Measurements from ENCODE around the gene PROSER3.

The PROSER3 gene

DNA sequence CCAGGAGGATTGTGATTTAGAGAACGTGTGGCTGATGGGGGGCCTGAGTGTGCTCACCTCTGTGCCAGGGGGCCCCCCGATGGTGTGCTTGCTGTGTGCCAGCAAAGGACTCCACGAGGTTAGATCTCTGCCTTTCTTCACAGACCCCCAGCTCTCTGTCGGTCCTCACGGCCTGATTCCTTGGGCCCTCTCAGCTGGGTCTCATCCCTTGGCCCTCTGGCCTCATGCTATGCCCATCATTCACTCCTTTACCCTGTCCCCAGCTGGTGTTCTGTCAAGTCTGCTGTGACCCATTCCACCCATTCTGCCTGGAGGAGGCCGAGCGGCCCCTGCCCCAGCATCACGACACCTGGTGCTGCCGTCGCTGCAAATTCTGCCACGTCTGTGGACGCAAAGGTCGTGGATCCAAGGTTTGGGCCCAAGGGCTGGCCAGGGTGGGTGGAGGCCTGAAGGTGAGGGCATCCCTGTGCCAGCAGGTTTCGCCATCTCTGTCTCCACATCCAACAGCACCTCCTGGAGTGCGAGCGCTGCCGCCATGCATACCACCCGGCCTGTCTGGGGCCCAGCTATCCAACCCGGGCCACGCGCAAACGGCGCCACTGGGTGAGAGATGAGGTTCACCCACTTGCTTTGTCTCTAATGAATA is 32.6 kb upstream of the PROSER3 start:
- DNase-seq (ENCODE audit: low read depth in 1 of 2, low spot score in 1 of 2): no peak
- TF ChIP-seq, protein P1, sequence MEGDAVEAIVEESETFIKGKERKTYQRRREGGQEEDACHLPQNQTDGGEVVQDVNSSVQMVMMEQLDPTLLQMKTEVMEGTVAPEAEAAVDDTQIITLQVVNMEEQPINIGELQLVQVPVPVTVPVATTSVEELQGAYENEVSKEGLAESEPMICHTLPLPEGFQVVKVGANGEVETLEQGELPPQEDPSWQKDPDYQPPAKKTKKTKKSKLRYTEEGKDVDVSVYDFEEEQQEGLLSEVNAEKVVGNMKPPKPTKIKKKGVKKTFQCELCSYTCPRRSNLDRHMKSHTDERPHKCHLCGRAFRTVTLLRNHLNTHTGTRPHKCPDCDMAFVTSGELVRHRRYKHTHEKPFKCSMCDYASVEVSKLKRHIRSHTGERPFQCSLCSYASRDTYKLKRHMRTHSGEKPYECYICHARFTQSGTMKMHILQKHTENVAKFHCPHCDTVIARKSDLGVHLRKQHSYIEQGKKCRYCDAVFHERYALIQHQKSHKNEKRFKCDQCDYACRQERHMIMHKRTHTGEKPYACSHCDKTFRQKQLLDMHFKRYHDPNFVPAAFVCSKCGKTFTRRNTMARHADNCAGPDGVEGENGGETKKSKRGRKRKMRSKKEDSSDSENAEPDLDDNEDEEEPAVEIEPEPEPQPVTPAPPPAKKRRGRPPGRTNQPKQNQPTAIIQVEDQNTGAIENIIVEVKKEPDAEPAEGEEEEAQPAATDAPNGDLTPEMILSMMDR (IDR thresholded peaks at IDR 0.05; ENCODE audit: insufficient read depth, low read length): no peak
- TF ChIP-seq POLR2AphosphoS5 (IDR thresholded peaks at IDR 0.05; ENCODE audit: low read depth): no peak
- TF ChIP-seq, protein P2, sequence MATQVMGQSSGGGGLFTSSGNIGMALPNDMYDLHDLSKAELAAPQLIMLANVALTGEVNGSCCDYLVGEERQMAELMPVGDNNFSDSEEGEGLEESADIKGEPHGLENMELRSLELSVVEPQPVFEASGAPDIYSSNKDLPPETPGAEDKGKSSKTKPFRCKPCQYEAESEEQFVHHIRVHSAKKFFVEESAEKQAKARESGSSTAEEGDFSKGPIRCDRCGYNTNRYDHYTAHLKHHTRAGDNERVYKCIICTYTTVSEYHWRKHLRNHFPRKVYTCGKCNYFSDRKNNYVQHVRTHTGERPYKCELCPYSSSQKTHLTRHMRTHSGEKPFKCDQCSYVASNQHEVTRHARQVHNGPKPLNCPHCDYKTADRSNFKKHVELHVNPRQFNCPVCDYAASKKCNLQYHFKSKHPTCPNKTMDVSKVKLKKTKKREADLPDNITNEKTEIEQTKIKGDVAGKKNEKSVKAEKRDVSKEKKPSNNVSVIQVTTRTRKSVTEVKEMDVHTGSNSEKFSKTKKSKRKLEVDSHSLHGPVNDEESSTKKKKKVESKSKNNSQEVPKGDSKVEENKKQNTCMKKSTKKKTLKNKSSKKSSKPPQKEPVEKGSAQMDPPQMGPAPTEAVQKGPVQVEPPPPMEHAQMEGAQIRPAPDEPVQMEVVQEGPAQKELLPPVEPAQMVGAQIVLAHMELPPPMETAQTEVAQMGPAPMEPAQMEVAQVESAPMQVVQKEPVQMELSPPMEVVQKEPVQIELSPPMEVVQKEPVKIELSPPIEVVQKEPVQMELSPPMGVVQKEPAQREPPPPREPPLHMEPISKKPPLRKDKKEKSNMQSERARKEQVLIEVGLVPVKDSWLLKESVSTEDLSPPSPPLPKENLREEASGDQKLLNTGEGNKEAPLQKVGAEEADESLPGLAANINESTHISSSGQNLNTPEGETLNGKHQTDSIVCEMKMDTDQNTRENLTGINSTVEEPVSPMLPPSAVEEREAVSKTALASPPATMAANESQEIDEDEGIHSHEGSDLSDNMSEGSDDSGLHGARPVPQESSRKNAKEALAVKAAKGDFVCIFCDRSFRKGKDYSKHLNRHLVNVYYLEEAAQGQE (IDR thresholded peaks at IDR 0.05; ENCODE audit: insufficient replicate concordance, low read depth): no peak
- TF ChIP-seq GABPA (IDR thresholded peaks at IDR 0.05; ENCODE audit: low read depth): no peak
- TF ChIP-seq SPI1 (IDR thresholded peaks at IDR 0.05; ENCODE audit: borderline replicate concordance, low read depth): no peak
- Histone ChIP-seq H3K27ac (replicated peaks) (no peak overlapping the region), H3K27me3 (ENCODE audit: insufficient read depth, poor library complexity, severe bottlenecking) (no peaks in the 10 kb centered on the region), H3K4me3 (replicated peaks; ENCODE audit: insufficient read depth, low read length) (no peak overlapping the region)

DNA sequence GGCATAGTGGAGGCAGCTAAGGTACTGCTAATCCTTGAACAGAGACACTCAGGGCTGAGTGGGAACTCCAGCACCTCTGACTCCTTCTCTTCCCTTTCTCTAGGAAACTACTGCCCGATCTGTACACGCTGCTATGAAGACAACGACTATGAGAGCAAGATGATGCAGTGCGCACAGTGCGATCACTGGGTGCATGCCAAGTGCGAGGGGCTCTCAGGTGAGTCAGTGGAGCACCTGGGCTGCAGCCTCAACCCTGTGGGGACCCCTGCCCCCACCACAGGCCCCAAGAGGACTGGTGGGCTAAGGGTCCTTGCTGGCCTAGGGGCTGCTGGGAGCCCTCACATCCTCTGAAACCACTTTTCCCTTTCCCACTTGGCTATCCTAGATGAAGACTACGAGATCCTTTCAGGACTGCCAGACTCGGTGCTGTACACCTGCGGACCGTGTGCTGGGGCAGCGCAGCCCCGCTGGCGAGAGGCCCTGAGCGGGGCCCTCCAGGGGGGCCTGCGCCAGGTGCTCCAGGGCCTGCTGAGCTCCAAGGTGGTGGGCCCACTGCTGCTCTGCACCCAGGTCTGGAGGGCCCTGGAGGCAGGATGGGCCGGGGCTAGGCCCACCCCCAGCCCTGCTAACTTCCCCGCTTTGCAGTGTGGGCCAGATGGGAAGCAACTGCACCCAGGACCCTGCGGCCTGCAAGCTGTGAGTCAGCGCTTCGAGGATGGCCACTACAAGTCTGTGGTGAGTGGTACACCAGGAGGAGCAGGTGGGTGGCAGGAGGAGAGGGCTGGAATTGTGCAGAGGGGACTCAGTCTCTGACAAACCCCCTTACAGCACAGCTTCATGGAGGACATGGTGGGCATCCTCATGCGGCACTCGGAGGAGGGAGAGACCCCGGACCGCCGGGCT is 30.7 kb upstream of the PROSER3 start:
- H3K27me3 ChIP-seq (ENCODE audit: insufficient read depth, poor library complexity, severe bottlenecking): no peaks in the 10 kb centered on the region
- no peak overlapping the region for H3K27ac ChIP-seq (replicated peaks)
- H3K4me3 ChIP-seq (replicated peaks; ENCODE audit: insufficient read depth, low read length): no peak overlapping the region
- TF ChIP-seq SPI1 (IDR thresholded peaks at IDR 0.05; ENCODE audit: borderline replicate concordance, low read depth): no peak
- TF ChIP-seq, protein P2 (IDR thresholded peaks at IDR 0.05; ENCODE audit: insufficient replicate concordance, low read depth): no peak
- TF ChIP-seq, protein P1 (IDR thresholded peaks at IDR 0.05; ENCODE audit: insufficient read depth, low read length): no peak
- no peak for TF ChIP-seq POLR2AphosphoS5 (IDR thresholded peaks at IDR 0.05; ENCODE audit: low read depth)
- no peak for TF ChIP-seq GABPA (IDR thresholded peaks at IDR 0.05; ENCODE audit: low read depth)
- no peak for DNase-seq (ENCODE audit: low read depth in 1 of 2, low spot score in 1 of 2)

DNA sequence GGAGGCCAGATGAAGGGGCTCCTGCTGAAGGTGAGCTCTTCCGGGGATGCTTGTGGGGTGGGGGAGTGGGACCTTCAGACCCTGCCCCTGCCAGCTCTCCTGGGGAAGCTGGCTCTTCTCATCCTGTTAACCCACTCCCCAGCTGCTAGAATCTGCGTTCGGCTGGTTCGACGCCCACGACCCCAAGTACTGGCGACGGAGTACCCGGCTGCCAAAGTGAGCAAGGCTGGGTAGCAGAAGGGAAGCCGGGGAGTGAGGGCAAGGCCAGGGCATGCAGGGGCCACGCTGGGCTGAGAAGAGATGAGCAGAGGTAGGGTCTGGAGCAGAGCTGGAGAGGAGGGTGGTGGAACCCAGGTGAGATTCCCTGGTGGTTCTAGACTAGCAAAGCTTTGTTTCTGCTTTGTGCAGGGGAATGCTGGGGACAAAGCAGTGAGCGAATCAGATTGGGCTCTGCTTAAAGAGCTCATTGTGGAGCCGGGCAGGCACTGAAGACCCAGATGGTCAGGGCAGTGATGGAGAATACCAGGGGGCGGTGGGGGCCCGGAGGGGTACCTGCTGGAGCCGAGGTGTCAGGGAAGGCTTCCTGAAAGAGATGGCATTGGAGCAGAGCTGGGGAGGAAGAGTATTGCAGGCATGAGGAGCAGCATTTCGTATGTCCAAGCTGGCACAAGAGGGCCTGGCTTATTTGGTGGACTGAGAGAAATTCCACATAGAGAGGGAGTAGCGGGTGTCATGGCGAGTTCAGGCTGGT is 29.8 kb upstream of the PROSER3 start:
- Histone ChIP-seq H3K27me3 (ENCODE audit: insufficient read depth, poor library complexity, severe bottlenecking) (no peaks in the 10 kb centered on the region), H3K27ac (replicated peaks) (no peak overlapping the region), H3K4me3 (replicated peaks; ENCODE audit: insufficient read depth, low read length) (no peak overlapping the region)
- no peak for TF ChIP-seq POLR2AphosphoS5 (IDR thresholded peaks at IDR 0.05; ENCODE audit: low read depth)
- TF ChIP-seq, protein P1 (IDR thresholded peaks at IDR 0.05; ENCODE audit: insufficient read depth, low read length): no peak
- TF ChIP-seq SPI1 (IDR thresholded peaks at IDR 0.05; ENCODE audit: borderline replicate concordance, low read depth): no peak
- TF ChIP-seq, protein P2 (IDR thresholded peaks at IDR 0.05; ENCODE audit: insufficient replicate concordance, low read depth): no peak
- no peak for TF ChIP-seq GABPA (IDR thresholded peaks at IDR 0.05; ENCODE audit: low read depth)
- no peak for DNase-seq (ENCODE audit: low read depth in 1 of 2, low spot score in 1 of 2)
